Neuronal stem cell (in vitro differentiated cells): ENCODE data around the gene OBP2B.

Experiments
- DNase-seq: peaks from one replicate; pipeline ENCODE4 v3.0.0-alpha.2; 2013; ENCODE audit warnings: low spot score
- H2AFZ ChIP-seq: one replicate; pipeline ENCODE4 v1.6.1; 2013; ENCODE audit warnings: mild to moderate bottlenecking, low read length, inconsistent platforms
- H2AK5ac ChIP-seq: 2 replicates; pipeline ENCODE4 v1.6.1; 2013; ENCODE audit warnings: low read depth, mild to moderate bottlenecking, inconsistent platforms, low read length, moderate library complexity, mixed read lengths
- H2BK120ac ChIP-seq: 2 replicates; pipeline ENCODE4 v1.6.1; 2013; ENCODE audit warnings: low read depth, mild to moderate bottlenecking, inconsistent platforms, low read length, moderate library complexity, mixed read lengths
- H2BK12ac ChIP-seq: one replicate; pipeline ENCODE4 v1.6.1; 2013; ENCODE audit warnings: low read length, inconsistent platforms
- H2BK15ac ChIP-seq: 2 replicates; pipeline ENCODE4 v1.6.1; 2013; ENCODE audit warnings: mild to moderate bottlenecking, low read length, inconsistent platforms, mixed read lengths
- H2BK5ac ChIP-seq: one replicate; pipeline ENCODE4 v1.6.1; 2013; ENCODE audit warnings: inconsistent platforms, mild to moderate bottlenecking, low read length, moderate library complexity
- H3K14ac ChIP-seq: one replicate; pipeline ENCODE4 v1.6.1; 2013; ENCODE audit warnings: low read length, inconsistent platforms
- H3K18ac ChIP-seq: 2 replicates; pipeline ENCODE4 v1.6.1; 2013; ENCODE audit warnings: low read length, inconsistent platforms
- H3K23ac ChIP-seq: 2 replicates; pipeline ENCODE4 v1.6.1; 2013; ENCODE audit warnings: low read depth, mild to moderate bottlenecking, mixed read lengths, low read length, inconsistent platforms; ENCODE audit not compliant: poor library complexity
- H3K27ac ChIP-seq: replicated peaks from 3 replicates; pipeline ENCODE4 v1.5.1; 2013; ENCODE audit warnings: low read length, inconsistent platforms
- H3K27me3 ChIP-seq, 3 experiments: 2 replicates each; pipeline ENCODE4 v1.6.1; 2013; ENCODE audit warnings: low read length in 3 of 3, mild to moderate bottlenecking in 2 of 3, inconsistent platforms in 1 of 3, low read depth in 1 of 3, mixed read lengths in 1 of 3, moderate library complexity in 1 of 3; ENCODE audit not compliant: control insufficient read depth in 3 of 3, insufficient read depth in 3 of 3
- H3K36me3 ChIP-seq, 2 donors: replicated peaks in 1 of 2; 2 replicates each; pipeline ENCODE4 v1.6.1; 2013; ENCODE audit warnings: low read length in 2 of 2; ENCODE audit not compliant: control insufficient read depth in 2 of 2, insufficient read depth in 2 of 2
- H3K4ac ChIP-seq: 2 replicates; pipeline ENCODE4 v1.6.1; 2013; ENCODE audit warnings: inconsistent platforms, mild to moderate bottlenecking, low read length, moderate library complexity
- H3K4me1 ChIP-seq, 2 donors: 1 replicate in 1 of 2; 2 replicates in 1 of 2; pipeline ENCODE4 v1.6.1; 2013; ENCODE audit warnings: low read length in 2 of 2, low read depth in 1 of 2; ENCODE audit not compliant: control insufficient read depth in 2 of 2, insufficient read depth in 1 of 2
- H3K4me2 ChIP-seq: one replicate; pipeline ENCODE4 v1.6.1; 2013; ENCODE audit warnings: mild to moderate bottlenecking, low read length, inconsistent platforms; ENCODE audit not compliant: insufficient read depth, poor library complexity, severe bottlenecking
- H3K4me3 ChIP-seq, 2 donors: 2 replicates each; pipeline ENCODE4 v1.5.1; 2013; ENCODE audit warnings: low read length in 2 of 2, mild to moderate bottlenecking in 2 of 2, inconsistent platforms in 1 of 2, moderate library complexity in 1 of 2
- H3K79me1 ChIP-seq: one replicate; pipeline ENCODE4 v1.6.1; 2013; ENCODE audit warnings: low read depth, mild to moderate bottlenecking, inconsistent platforms, low read length, moderate library complexity
- H3K9ac ChIP-seq: one replicate; pipeline ENCODE4 v1.6.1; 2013; ENCODE audit warnings: mild to moderate bottlenecking, low read depth, low read length, inconsistent platforms; ENCODE audit not compliant: poor library complexity
- H3K9me3 ChIP-seq, 2 donors: replicated peaks in 1 of 2; 2 replicates each; pipeline versions ENCODE3 to v1.6.1; 2013; ENCODE audit warnings: low read length in 2 of 2, mild to moderate bottlenecking in 2 of 2, inconsistent platforms in 1 of 2, low read depth in 1 of 2, mixed read lengths in 1 of 2, moderate library complexity in 1 of 2; ENCODE audit not compliant: control insufficient read depth in 2 of 2, insufficient read depth in 1 of 2
- H4K8ac ChIP-seq: one replicate; pipeline ENCODE4 v1.6.1; 2013; ENCODE audit warnings: low read depth, mild to moderate bottlenecking, inconsistent platforms, low read length, moderate library complexity
- H4K91ac ChIP-seq: one replicate; pipeline ENCODE4 v1.6.1; 2013; ENCODE audit warnings: low read length, low read depth, mild to moderate bottlenecking, inconsistent platforms; ENCODE audit not compliant: poor library complexity
- WGBS, 2 donors: extraction: QIAGEN DNeasy Blood & Tissue Kit; methylation state at CpG; one replicate each; pipeline ENCODE4 v1.1.7; 2013; ENCODE audit warnings: missing lambda C conversion rate in 2 of 2, mixed read lengths in 1 of 2; ENCODE audit not compliant: insufficient read length in 2 of 2, insufficient replicate concordance in 1 of 2; ENCODE audit errors: extremely low coverage in 2 of 2; 5-methylcytosine and 5-hydroxymethylcytosine counted together

OBP2B gene

DNA sequence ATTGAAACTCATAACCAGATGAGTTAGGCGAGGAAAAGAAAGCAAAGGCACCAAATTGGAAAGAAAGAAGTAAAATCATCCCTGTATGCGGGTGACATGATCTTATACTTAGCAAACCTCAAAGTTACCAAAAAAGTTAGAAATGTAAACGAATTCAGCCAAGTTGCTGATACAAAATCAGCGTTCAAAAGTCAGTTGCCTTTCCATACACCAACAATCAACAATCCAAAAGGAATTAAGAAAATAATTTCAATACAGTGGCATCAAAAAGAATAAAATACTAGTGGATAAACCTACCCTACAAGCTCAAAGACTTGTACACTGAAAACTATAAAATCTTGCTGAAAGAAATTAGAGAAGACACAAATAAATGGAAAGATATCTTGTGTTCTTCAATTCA is 14.5 kb downstream of the OBP2B start:
- Histone ChIP-seq H3K4me1 (no peaks in the 10 kb centered on the region), H4K91ac (no peak overlapping the region), H3K36me3 (no peaks in the 10 kb centered on the region), H3K14ac (no peak overlapping the region), H3K4me3 (no peak overlapping the region), H4K8ac (no peak overlapping the region), H3K9me3 (peaks cover 0 to 4% of the 10 kb centered on the region in 2 donors), H3K23ac (no peak overlapping the region), H3K4me2 (no peak overlapping the region), H2BK12ac (no peak overlapping the region), H2AK5ac (no peak overlapping the region), H2AFZ (no peak overlapping the region), H3K18ac (no peak overlapping the region), H2BK15ac (no peak overlapping the region), H3K79me1 (no peaks in the 10 kb centered on the region), H2BK5ac (no peak overlapping the region), H3K27me3 (no peaks in the 10 kb centered on the region), H3K4ac (no peak overlapping the region), H2BK120ac (no peak overlapping the region), H3K9ac (no peak overlapping the region), H3K27ac (no peak overlapping the region)
- no CpG with 5 or more reads among the region's 4 CpGs for WGBS, 2 donors
- DNase-seq, result no peak

DNA sequence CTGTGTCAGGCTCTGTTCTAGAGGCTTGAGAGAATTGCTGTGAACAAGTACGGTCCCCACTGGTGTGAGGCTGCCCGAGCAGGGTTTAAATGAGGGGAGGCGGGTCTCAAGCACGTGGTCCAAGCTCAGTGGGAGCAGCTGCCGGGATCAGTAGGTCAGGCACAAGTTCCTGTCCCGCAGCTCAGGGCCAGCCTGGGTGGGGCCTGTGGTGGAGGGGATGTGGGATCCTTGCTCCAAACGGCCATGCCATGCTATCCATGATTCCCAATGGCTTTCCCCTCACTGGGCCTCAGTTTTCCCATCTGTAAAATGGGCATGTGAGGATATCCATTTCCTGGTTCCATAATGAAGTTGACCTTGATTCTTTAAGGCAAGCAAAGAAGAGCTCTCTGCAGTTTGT is 17.1 kb downstream of the OBP2B start:
- Histone ChIP-seq H2AFZ (no peak overlapping the region), H2BK120ac (no peak overlapping the region), H3K4ac (no peak overlapping the region)

DNA sequence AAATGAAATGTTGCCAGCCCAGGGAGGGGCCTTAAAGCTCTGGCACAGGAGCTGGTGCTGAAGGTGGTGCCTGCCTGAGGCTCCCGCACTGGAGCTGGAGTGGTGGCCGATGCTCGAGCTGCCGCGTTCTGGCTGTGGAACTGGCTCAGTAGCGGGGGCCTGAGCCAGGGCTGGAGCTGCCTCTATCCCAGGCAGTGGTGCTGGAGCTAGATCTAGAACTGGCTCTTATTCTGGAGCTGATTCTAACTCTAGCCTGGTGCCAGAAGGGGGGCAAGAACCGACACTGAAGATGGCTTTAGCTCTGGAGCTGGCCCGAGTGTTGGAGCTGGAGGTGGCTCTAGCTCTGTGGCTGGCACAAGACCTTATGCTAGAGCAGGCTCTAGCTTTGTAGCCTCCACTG is 19.2 kb downstream of the OBP2B start:
- no CpG with 5 or more reads among the region's 8 CpGs for WGBS, 2 donors

More for the DNA sequence above, 17.1 kb downstream of the OBP2B start:
- WGBS, 2 donors, result no CpG with 5 or more reads among the region's 7 CpGs
- Histone ChIP-seq H2BK12ac (no peak overlapping the region), H3K9ac (no peak overlapping the region), H2BK15ac (no peak overlapping the region), H3K27me3 (peaks cover 0 to 21% (median 19%) of the 10 kb centered on the region in 3 experiments), H3K36me3 (no peaks in the 10 kb centered on the region), H4K8ac (no peak overlapping the region), H3K23ac (no peak overlapping the region), H3K14ac (no peak overlapping the region), H4K91ac (no peak overlapping the region), H3K4me3 (no peak overlapping the region), H3K4me2 (no peak overlapping the region), H3K18ac (no peak overlapping the region), H3K9me3 (peaks cover 0 to 4% of the 10 kb centered on the region in 2 donors), H3K79me1 (no peaks in the 10 kb centered on the region), H3K27ac (no peak overlapping the region), H2AK5ac (no peak overlapping the region), H3K4me1 (peaks cover 0 to 2% of the 10 kb centered on the region in 2 donors), H2BK5ac (no peak overlapping the region)
- no peak for DNase-seq

DNA sequence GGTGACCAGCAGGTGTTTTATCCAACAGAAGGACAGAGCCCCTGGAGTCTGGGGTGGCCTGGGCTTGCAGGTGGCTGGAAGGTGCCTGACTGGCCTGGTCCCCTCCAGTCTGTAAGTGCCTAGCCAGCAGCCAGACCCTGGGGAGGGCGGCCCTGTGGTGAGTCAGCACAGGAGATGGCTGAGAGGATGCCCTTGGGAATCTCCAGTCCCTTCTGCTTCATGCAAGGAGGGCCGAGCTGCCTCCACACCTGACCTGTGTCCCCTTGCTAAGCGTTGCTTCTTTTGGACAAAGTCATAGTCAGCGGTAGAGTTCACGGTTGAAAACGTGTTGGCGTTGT is 20.2 kb downstream of the OBP2B start:
- Histone ChIP-seq H4K91ac (no peak overlapping the region), H3K79me1 (no peaks in the 10 kb centered on the region), H3K9me3 (no peaks in the 10 kb centered on the region), H2AFZ (no peak overlapping the region), H2BK120ac (peak overlapping the region; percentile 30), H3K4me2 (no peak overlapping the region), H2BK5ac (no peak overlapping the region), H3K4me3 (no peak overlapping the region), H3K27ac (no peak overlapping the region), H2BK12ac (no peak overlapping the region), H3K9ac (no peak overlapping the region), H2AK5ac (peak overlapping the region; percentile 70), H3K27me3 (peaks cover 0 to 25% (median 22%) of the 10 kb centered on the region in 3 experiments), H3K14ac (no peak overlapping the region), H3K23ac (peak overlapping the region; percentile 77), H3K18ac (peak overlapping the region; percentile 71), H3K36me3 (no peaks in the 10 kb centered on the region), H3K4ac (no peak overlapping the region), H2BK15ac (no peak overlapping the region), H3K4me1 (peaks cover 0 to 2% of the 10 kb centered on the region in 2 donors), H4K8ac (no peak overlapping the region)
- WGBS, 2 donors, result no CpG with 5 or more reads among the region's 7 CpGs
- DNase-seq, result no peak

More for the DNA sequence above, 19.2 kb downstream of the OBP2B start:
- Histone ChIP-seq H3K4me2 (no peak overlapping the region), H3K9ac (no peak overlapping the region), H2BK15ac (no peak overlapping the region), H2AFZ (no peak overlapping the region), H3K27me3 (peaks cover 0 to 25% (median 22%) of the 10 kb centered on the region in 3 experiments), H3K14ac (no peak overlapping the region), H2BK120ac (peak overlapping the region; percentile 47), H3K18ac (no peak overlapping the region), H4K91ac (no peak overlapping the region), H3K23ac (no peak overlapping the region), H2BK5ac (no peak overlapping the region), H2AK5ac (no peak overlapping the region), H3K4me1 (peaks cover 0 to 2% of the 10 kb centered on the region in 2 donors), H3K36me3 (no peaks in the 10 kb centered on the region), H3K4me3 (no peak overlapping the region), H3K27ac (no peak overlapping the region), H4K8ac (no peak overlapping the region), H3K4ac (no peak overlapping the region), H2BK12ac (peak overlapping the region; percentile 58), H3K9me3 (peaks cover 0 to 2% of the 10 kb centered on the region in 2 donors), H3K79me1 (no peaks in the 10 kb centered on the region)
- DNase-seq, result no peak
